Germinal center (tissue), 1 donor: ENCODE results near the gene ACTL10.
A peak's percentile ranks its signal among the peaks of the same experiment; 100 is the strongest.
"Not testable (repeated sequence)": the region's sequence is repeated elsewhere in the genome, so short reads cannot be mapped to it uniquely, and the experiment has no call there.

Source experiments
- DNase-seq: peaks from one replicate; pipeline ENCODE4 v3.0.0; 2012; ENCODE audit warnings: mixed read lengths, low spot score

The ACTL10 gene

GRCh38 chr20:33666293-33667244 is at the start of gene ACTL10:
TSS of gene ACTL10 (plus strand) at chr20:33666943. CDS start at chr20:33667498, 555 bp downstream.
- DNase-seq, result peak; percentile 89

DNA sequence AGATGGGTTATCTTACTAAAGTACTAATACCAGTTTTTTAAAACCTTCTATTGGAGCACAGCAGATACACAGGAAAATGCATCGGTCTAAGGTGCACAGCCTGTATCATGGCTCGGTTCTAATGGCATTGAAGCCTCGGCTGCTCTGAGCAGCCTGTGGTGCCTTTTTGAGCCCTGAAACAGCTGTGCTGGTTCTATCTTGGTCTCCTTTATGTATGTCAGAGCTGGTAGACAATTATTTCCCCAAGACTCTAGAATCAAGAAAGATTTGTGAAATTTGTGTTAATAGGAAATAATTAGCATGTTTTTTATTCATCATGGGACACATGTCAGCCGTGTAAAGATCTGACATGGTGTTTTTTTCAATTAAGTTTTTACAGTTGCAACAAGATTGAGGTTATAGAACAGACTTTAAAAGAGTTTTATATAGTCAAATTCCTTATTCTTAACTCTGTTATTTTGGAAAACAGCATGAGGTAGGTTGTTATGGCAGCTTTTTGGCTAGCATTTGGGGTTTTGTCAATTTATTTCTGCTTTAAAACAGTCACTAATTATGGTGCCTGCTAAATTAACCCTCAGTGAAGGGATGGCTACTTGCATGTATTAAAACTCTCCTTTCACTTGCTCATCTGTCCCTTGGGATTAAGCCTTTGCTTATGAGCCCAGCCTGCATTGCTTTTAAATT is 44.9 kb upstream of the ACTL10 start:
- no peak for DNase-seq

GRCh38 chr20:33622705-33623365 is 43.9 kb upstream of the ACTL10 start:
- no peak for DNase-seq

DNA sequence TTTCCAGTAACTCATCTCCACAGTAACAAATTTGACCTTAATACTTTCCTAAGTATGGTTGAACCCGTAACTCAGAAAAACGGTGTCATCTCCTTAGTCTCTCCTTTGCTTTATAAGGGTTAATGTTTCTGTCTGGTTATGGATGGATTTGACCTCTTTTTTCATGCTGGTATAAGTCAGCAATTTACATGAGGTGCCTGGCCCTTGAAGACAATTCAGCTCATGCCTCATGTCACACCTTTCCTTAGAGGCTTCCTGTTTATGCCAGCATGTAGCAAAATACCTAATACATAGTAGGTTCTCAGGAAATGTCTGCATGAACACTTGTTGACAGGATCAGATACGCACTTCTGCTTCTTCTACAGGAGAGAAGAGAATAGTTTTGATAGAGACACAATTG is 42.3 kb upstream of the ACTL10 start:
- DNase-seq, result no peak

- no peak for DNase-seq
These were observed 40.6 kb upstream of the ACTL10 start for GRCh38 chr20:33626190-33626589.

- DNase-seq, result no peak
These were observed 39.0 kb upstream of the ACTL10 start for GRCh38 chr20:33627577-33628216.

GRCh38 chr20:33629533-33629932 is 37.2 kb upstream of the ACTL10 start:
- DNase-seq, result no peak

GRCh38 chr20:33629979-33630378 is 36.8 kb upstream of the ACTL10 start:
- no peak for DNase-seq

DNA sequence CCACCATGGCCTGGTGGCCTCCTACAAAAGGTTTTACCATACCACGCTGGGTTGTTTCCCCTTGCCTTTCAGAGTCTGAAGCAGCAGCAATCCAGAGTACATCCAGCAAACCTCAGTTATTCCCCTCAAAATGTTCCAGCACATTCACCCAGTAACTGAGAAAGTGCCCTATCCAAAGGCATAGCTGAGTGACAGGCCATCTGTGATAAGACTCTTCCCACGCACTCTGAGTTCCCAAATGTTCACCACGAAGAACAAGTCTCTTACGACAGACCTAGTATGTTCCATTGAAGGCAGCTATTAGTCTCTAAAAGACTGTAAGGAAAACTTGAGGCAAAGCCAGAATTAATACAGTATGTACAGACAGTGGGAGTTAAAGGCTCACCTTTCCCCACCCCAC is 36.2 kb upstream of the ACTL10 start:
- DNase-seq, result no peak

GRCh38 chr20:33631910-33632309 is 34.8 kb upstream of the ACTL10 start:
- DNase-seq, result not testable (repeated sequence)

DNA sequence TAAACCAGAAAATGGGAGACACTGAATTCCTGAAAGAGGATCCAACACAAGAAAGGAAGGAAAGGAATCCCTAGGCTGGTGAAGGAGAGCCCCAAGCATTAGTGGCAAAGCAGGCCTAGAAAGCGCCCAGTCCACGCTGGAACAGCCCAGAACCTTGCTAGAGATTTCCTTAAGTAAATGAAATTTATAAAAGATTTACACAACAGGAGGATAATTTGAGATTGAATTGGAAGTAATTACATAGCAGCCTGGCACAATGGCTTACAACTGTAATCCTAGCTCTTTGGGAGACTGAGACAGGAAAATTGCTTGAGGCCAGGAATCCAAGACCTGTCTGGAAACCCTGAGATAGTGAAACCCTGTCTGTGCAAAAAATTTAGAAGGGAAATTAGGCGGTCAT is 31.4 kb upstream of the ACTL10 start:
- no peak for DNase-seq

DNA sequence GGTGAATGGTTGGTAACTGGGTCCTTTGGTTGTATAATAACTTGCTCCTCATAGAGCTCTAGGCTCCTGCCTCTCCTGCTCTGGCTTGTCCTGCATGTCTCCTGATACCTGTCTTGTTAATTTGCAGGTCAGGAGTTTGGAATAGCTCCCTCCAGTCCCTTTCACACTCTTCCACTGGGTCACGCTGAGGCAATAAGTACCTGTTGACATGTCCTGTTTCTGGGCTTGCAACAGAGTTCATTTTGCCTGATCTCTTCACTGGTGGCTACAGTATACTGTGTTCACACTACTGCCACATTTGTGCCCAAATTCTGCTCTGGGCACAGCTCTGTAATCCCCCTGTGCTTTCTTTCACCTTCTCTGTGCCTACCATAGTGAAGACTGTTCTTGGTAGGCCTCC is 30.0 kb upstream of the ACTL10 start:
- DNase-seq, result no peak

DNA sequence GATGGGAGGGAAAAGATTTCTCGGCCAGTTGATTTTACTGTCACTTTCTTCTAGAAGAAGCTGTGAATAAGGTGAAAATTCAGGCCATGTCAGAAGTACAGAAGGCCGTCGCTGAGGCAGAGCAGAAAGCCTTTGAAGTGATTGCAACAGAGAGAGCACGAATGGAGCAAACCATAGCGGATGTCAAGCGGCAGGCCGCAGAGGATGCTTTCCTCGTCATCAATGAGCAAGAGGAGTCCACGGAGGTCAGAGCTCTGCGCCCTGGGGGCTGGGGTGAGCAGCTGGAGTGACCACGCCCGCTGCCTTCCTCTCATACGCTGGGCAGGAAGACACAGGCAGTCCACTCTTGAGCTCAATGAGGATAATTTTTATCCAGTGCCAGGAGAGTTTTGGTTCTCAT is 26.5 kb upstream of the ACTL10 start:
- no peak for DNase-seq

- DNase-seq, result no peak
These were observed 22.3 kb upstream of the ACTL10 start for GRCh38 chr20:33644313-33645071.

- no peak for DNase-seq
These were observed 21.7 kb upstream of the ACTL10 start for GRCh38 chr20:33645072-33645358.

GRCh38 chr20:33645396-33645795 is 21.3 kb upstream of the ACTL10 start:
- DNase-seq, result no peak

DNA sequence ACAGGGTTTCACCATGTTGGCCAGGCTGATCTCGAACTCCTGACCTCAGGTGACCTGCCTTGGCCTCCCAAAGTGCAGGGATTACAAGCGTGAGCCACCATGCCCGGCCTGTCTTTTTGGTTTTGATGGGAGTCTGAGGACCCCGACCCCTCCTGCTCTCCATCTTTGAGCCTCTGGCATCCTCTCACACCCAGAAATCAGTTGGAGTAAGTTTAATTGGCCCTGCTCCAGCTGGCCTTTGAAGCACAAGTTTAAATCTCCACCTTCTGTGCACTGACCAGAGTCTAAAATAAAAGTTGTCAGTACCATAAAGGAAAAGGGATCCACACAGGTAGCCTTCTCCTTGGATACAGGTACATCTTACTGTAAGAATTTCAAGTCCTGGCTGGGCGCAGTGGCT is 20.6 kb upstream of the ACTL10 start:
- DNase-seq, result no peak

- not testable (repeated sequence) for DNase-seq
These were observed 19.7 kb upstream of the ACTL10 start for GRCh38 chr20:33646959-33647602.

DNA sequence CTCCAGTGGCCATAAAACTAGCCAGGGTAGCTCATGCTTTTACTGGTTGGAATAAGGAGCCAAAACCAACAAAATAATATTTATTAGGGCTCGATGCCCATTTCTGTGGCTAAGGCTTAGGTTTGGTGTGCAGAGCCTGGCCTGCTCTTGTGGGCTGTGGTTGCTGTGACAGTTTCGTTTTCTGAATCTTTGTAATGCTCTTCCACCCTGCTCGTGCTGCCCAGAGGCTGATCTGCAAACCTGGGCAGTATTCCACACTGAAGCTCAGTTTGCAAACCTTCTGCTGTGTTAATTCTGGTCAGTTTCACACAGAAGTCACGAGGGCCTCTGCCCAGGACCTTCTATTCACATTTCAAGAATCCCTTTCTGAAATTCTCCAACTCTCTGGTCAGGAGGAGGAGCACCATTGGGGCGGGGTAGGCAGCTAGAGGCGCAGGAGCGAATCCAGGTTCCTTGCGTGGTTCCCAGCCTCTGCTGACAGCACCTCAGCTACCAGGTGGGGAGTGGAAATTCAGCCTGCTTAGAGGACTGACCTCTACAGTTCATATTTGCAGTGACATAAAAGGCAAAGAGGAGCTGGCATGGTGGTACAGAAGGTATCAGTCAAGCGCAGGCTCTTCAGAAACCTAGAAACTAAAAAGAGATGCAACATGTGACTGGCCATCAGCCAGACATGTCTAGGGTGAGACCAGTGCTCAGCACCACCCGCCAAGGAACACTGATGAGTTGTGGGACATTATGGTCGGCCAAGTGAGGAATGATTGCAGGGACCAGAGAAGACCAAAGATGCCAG is 18.9 kb upstream of the ACTL10 start:
- no peak for DNase-seq

GRCh38 chr20:33648396-33649004 is 18.2 kb upstream of the ACTL10 start:
- DNase-seq, result no peak
